ENCODE measurements around the gene PPCS. TPM values are rescaled to one million over a fixed set of nuclear protein-coding genes. Genes with fewer than 3 reads are reported as not detected.
"Not testable (repeated sequence)": the region's sequence is repeated elsewhere in the genome, so short reads cannot be mapped to it uniquely, and the experiment has no call there.

The PPCS gene
- total RNA-seq, 2 donors from 2014 or later: 37.8 to 50.1 TPM

GRCh38 chr1:42433369-42433768, 23.0 kb upstream of the PPCS start:
- DNase-seq (ENCODE audit: low spot score in 2 of 2) (no peak), ATAC-seq (no peak)
- Mint-ChIP-seq H3K36me3 (no peaks in the 10 kb centered on the region), H3K27ac (no peak overlapping the region), H3K9me3 (no peaks in the 10 kb centered on the region)

- ATAC-seq (no peak), DNase-seq (ENCODE audit: low spot score in 2 of 2) (no peak)
- H3K27ac Mint-ChIP-seq: no peak overlapping the region
- no peaks in the 10 kb centered on the region for H3K9me3 Mint-ChIP-seq
- no peaks in the 10 kb centered on the region for H3K36me3 Mint-ChIP-seq
These were observed 22.0 kb upstream of the PPCS start for GRCh38 chr1:42434340-42434739.

- DNase-seq (ENCODE audit: low spot score in 2 of 2): no peak
- H3K9me3 Mint-ChIP-seq: no peaks in the 10 kb centered on the region
- no peaks in the 10 kb centered on the region for H3K36me3 Mint-ChIP-seq
- no peak overlapping the region for H3K27ac Mint-ChIP-seq
- no peak for ATAC-seq
These were observed 16.4 kb upstream of the PPCS start for GRCh38 chr1:42439940-42440339.

- Mint-ChIP-seq H3K27ac (no peak overlapping the region), H3K9me3 (no peaks in the 10 kb centered on the region), H3K36me3 (no peaks in the 10 kb centered on the region)
- ATAC-seq (no peak), DNase-seq (ENCODE audit: low spot score in 2 of 2) (no peak)
These were observed 13.7 kb upstream of the PPCS start for GRCh38 chr1:42442662-42443061.

GRCh38 chr1:42449256-42449655, 7.1 kb upstream of the PPCS start:
- Mint-ChIP-seq H3K27ac (no peak overlapping the region), H3K36me3 (no peaks in the 10 kb centered on the region), H3K9me3 (no peaks in the 10 kb centered on the region)
- ATAC-seq (no peak), DNase-seq (ENCODE audit: low spot score in 2 of 2) (no peak)

- ATAC-seq (peak; percentile 60 to 98), DNase-seq (ENCODE audit: low spot score in 2 of 2) (no peak)
- Mint-ChIP-seq H3K27ac (peak overlapping the region in 1 of 2 donors; percentile 34), H3K36me3 (no peaks in the 10 kb centered on the region), H3K9me3 (no peaks in the 10 kb centered on the region)
These were observed 6.3 kb upstream of the PPCS start for GRCh38 chr1:42450061-42450460.

GRCh38 chr1:42453386-42453785, 3.0 kb upstream of the PPCS start:
- Mint-ChIP-seq H3K36me3 (peaks cover 14 to 21% of the 10 kb centered on the region in 2 donors), H3K27ac (no peak overlapping the region), H3K9me3 (no peaks in the 10 kb centered on the region)
- DNase-seq (ENCODE audit: low spot score in 2 of 2) (no peak), ATAC-seq (no peak)

GRCh38 chr1:42454403-42454802, 1.9 kb upstream of the PPCS start:
- Mint-ChIP-seq H3K27ac (no peak overlapping the region), H3K9me3 (no peaks in the 10 kb centered on the region), H3K36me3 (peaks cover 20 to 21% of the 10 kb centered on the region in 2 donors)
- DNase-seq (ENCODE audit: low spot score in 2 of 2) (no peak), ATAC-seq (no peak)

- DNase-seq (ENCODE audit: low spot score in 2 of 2) (peak in 1 of 2 donors; percentile 60), ATAC-seq (peak; percentile 64 to 65)
- Mint-ChIP-seq H3K9me3 (no peaks in the 10 kb centered on the region), H3K36me3 (peaks cover 21 to 26% of the 10 kb centered on the region in 2 donors), H3K27ac (peak overlapping the region; percentile 84 to 93)
These were observed 379 bp downstream of the PPCS start for GRCh38 chr1:42456754-42457089.

GRCh38 chr1:42461196-42461595, 4.9 kb downstream of the PPCS start:
- no peak for DNase-seq (ENCODE audit: low spot score in 2 of 2)
- Mint-ChIP-seq H3K27ac (no peak overlapping the region), H3K9me3 (no peaks in the 10 kb centered on the region), H3K36me3 (peaks cover 14 to 26% of the 10 kb centered on the region in 2 donors)
- no peak for ATAC-seq

GRCh38 chr1:42462828-42463763, 6.8 kb downstream of the PPCS start, which contains the start of gene CCDC30:
Gene CCDC30 (plus strand): TSS chr1:42463286. CDS start chr1:42480552, 17,266 bp downstream.
- Mint-ChIP-seq H3K36me3 (peaks cover 3 to 14% of the 10 kb centered on the region in 2 donors), H3K27ac (peak within 1 kb of the TSS; percentile 72 to 91), H3K9me3 (no peaks in the 10 kb centered on the region)
- peak; percentile 89 to 93 for DNase-seq (ENCODE audit: low spot score in 2 of 2)
- peak; percentile 100 for ATAC-seq

GRCh38 chr1:42463921-42464320, 7.6 kb downstream of the PPCS start:
- ATAC-seq (no peak), DNase-seq (ENCODE audit: low spot score in 2 of 2) (no peak)
- H3K27ac Mint-ChIP-seq: no peak overlapping the region
- H3K36me3 Mint-ChIP-seq: peaks cover 0 to 7% of the 10 kb centered on the region in 2 donors
- H3K9me3 Mint-ChIP-seq: no peaks in the 10 kb centered on the region

GRCh38 chr1:42466030-42466429, 9.7 kb downstream of the PPCS start:
- Mint-ChIP-seq H3K36me3 (no peaks in the 10 kb centered on the region), H3K9me3 (no peaks in the 10 kb centered on the region), H3K27ac (no peak overlapping the region)
- DNase-seq (ENCODE audit: low spot score in 2 of 2): no peak
- ATAC-seq: no peak

- H3K36me3 Mint-ChIP-seq: no peaks in the 10 kb centered on the region
- DNase-seq (ENCODE audit: low spot score in 2 of 2): no peak
- ATAC-seq: no peak
- no peaks in the 10 kb centered on the region for H3K9me3 Mint-ChIP-seq
- no peak overlapping the region for H3K27ac Mint-ChIP-seq
These were observed 13.4 kb downstream of the PPCS start for GRCh38 chr1:42469727-42470126.

- Mint-ChIP-seq H3K36me3 (no peaks in the 10 kb centered on the region), H3K9me3 (no peaks in the 10 kb centered on the region), H3K27ac (no peak overlapping the region)
- DNase-seq (ENCODE audit: low spot score in 2 of 2) (no peak), ATAC-seq (no peak)
These were observed 20.3 kb downstream of the PPCS start for GRCh38 chr1:42476605-42477004.

GRCh38 chr1:42477354-42477753, 21.0 kb downstream of the PPCS start:
- H3K36me3 Mint-ChIP-seq; H3K9me3 Mint-ChIP-seq; H3K27ac Mint-ChIP-seq; DNase-seq (ENCODE audit: low spot score in 2 of 2); ATAC-seq: not testable (repeated sequence)

GRCh38 chr1:42477775-42478174, 21.4 kb downstream of the PPCS start:
- Mint-ChIP-seq H3K27ac (no peak overlapping the region), H3K9me3 (no peaks in the 10 kb centered on the region), H3K36me3 (no peaks in the 10 kb centered on the region)
- DNase-seq (ENCODE audit: low spot score in 2 of 2) (no peak), ATAC-seq (no peak)

- Mint-ChIP-seq H3K27ac (no peak overlapping the region), H3K9me3 (no peaks in the 10 kb centered on the region), H3K36me3 (no peaks in the 10 kb centered on the region)
- peak in 1 of 2 donors; percentile 50 for ATAC-seq
- DNase-seq (ENCODE audit: low spot score in 2 of 2): no peak
These were observed 23.3 kb downstream of the PPCS start for GRCh38 chr1:42479621-42480020.
